Daoy (cell line): ENCODE data around the gene KIF3B. TPM values are rescaled to one million over a fixed set of nuclear protein-coding genes. Genes with fewer than 3 reads are reported as not detected.
"Not testable (repeated sequence)": the region's sequence is repeated elsewhere in the genome, so short reads cannot be mapped to it uniquely, and the experiment has no call there.

Experiments
- DNase-seq: peaks from one replicate; pipeline ENCODE4 v3.0.0-alpha.2; 2015; ENCODE audit warnings: low read depth
- total RNA-seq: library from RNA; depleted of rRNA; stranded (reverse); fragments of >200 nt; shearing (Covaris generic); gene quantifications from 2 replicates; pipeline ENCODE4 v1.2.3, GENCODE V29; 2014

Gene KIF3B
- total RNA-seq, 1 experiment from 2014 or later: 13.8 TPM

DNA sequence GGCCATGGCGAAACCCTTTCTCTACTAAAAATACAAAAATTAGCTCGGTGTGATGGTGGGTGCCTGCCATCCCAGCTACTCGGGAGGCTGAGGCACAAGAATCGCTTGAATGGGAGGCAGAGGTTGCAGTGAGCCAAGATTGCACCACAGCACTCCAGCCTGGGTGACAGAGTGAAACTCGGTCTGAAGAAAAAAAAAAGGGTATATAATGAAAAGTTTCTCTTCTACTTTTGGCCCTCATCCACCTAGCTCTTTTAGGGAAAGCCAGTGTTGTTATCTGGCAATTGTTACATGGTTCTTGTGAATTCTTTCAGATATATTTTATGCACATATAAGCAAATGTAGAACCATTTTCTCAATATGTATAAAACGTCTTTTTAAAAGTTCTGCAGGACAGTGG, 19.0 kb downstream of the KIF3B start:
- DNase-seq: no peak

DNA sequence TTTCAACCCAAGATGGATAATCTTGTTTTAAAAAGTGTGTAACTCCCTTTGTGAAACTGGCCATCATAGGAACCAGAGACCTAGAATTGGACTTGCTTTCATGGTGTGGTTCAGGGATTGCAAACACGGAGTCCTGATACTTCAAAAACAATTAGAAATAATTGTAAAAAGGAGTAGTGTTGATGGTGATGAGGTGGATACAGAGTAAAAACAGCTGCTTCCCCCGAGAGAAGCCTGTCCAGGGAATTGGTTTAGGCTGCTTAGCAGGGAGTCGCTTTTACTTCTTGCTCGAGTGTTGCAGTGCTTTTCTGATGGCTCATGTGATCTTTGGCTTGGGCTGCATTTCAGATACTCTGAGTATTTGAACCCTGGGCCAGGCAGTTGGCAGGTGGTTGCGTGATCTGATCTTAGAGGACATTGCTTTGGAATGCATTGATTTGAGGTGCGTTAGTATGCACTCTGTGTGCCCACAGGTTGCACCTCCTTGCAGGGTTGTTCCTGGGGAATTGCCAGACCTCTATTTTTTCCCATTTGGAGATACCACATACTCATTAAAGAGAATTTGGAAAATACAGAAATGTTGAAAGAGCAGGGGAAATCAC, 19.5 kb downstream of the KIF3B start:
- no peak for DNase-seq

DNA sequence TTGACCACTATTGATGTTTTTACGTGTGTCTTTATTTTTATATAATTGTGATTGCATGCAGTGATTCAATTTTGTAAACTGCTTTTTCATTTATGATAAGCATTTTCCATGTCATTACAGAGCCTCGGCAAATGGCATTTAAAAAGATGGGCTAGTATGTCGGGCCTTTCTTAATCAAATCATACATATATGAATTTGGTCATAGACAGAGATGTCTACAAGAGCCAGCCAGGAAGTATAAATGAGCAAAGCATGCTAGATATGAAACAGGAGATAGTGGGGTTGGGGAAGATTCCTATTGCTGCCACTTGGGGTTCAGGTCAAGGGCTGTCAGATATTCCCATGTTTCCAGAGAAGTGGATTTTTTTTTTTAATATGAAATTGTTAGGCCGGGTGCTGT, 20.0 kb downstream of the KIF3B start:
- DNase-seq: no peak

DNA sequence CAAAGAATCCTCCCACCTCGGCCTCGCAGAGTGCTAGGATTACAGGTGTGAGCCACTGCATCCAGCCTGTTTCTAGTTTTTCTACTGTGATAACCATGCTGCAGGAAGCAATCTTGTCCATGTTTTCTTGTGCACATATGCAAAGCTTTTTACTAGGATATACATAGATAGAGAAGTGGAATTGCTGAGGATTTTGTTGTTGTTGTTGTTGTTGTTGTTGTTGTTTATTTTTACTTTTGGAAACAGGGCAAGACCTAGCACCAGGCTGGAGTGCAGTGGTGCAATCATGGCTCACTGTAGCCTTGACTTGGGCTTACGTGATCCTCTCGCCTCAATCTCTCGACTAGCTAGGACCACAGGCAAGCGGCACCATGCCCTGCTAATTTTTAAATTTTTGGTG, 23.2 kb downstream of the KIF3B start:
- no peak for DNase-seq

DNA sequence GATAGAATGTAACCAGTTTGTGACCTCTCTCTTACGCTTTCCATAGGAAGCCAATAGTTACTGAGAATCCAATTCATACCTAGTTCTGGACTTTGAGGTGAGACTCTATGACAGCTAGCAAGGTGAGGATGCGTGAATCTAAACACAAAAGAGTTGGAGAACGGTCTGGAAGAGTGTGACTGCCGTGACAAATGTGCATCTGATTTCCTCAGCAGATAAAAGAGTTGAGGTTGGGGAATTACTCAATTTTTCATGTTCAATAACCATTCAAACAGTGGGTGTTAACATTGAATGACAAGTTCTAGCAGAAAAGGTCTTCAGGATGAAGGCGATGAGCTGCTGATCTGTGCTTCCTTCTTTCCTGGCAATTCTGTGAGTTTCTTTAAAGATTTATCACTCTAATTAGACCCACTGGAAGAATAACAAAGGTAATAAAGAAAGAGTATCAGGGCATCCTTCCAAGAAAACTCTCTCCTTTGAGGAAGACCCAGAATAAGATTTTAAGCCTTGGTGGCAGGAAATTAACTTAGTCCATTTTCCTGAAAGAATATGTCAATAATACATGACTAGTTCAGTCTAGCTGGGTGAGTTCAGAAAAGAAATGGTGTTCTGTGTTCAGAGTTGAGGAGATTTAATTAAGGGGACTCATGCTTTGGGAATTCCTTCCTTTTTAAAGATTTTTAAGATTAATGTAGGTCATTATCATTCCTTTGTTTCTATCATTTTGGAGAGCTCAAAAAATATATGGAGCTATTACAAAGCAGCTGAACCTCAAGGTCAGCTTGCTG, 24.5 kb downstream of the KIF3B start:
- no peak for DNase-seq

DNA sequence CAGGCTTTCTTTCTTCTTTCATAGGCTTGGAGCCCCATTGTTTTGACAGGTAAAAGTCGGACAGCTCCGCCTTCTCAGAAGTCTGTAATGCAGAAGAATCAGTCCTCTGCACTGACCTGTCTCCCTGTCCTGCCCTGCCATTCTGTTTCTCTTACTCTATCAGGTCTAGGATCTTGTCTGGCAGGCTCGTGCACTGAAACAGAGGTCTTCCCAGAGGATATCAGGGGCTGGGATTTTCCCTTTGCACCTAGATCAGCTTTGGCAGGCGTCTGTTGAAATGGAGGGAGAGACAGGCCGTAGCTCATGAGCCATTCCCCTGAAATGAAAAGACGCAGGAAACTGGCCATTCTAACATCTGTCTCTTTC, 25.0 kb downstream of the KIF3B start:
- DNase-seq: no peak

DNA sequence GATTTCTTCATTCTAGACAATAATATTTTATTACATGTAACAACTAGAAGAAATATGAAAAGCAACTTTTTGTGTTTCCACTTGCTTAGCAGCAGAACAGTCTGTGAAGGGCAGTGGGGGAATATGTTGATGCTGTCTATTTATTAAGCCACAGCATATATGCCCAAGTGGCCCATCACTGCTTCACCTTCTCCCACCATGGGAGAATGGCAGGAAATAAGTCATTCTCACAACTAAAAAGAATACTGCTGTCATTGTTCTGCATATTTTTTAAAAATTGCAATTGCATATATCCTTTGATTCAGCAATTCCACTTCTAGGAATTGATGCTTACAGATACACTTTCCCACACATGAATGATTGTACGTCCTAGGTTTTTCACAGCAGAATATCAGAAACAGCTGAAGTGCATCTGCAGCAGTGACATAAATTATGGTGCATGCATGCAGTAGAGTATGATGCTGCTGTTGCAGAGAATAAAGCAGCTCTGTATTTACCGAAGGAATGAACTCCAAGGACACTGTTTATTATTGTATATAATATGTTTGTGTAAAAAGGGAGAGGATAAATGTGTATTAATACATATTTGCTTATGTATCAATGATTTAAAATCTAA, 26.8 kb downstream of the KIF3B start:
- no peak for DNase-seq

DNA sequence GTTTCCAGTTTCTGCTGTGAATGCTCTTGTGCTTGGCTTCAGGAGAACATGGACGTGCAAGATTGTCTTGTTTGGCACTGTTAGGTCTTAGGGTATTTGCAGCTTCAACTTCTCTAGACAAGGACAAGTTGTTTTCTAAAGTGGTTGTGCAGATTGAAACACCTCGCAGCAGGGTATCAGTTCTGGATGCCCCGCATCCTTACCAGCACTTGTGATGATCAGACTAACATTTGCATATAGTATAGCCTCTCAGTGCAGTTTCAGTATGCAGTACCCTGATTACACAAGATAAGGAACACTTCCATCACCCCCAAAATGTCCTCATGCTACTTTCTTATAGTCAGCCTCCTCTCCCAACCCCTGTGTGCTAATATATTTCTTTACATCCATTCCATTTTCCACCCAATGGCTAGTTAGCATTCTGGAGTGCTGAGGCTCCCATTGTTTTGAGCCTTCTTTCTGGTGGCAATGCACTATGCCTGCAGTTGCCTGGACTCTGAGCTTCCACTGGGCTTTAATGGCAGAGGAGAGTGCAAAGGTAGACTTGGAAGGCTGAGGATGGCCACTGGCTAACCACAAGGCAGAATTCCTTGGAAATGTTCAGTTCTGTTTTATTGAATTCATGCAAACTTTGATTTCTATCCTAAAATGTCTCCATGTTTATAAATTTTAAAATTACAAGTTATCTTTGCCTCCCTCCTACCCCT, 35.4 kb downstream of the KIF3B start:
- no peak for DNase-seq

DNA sequence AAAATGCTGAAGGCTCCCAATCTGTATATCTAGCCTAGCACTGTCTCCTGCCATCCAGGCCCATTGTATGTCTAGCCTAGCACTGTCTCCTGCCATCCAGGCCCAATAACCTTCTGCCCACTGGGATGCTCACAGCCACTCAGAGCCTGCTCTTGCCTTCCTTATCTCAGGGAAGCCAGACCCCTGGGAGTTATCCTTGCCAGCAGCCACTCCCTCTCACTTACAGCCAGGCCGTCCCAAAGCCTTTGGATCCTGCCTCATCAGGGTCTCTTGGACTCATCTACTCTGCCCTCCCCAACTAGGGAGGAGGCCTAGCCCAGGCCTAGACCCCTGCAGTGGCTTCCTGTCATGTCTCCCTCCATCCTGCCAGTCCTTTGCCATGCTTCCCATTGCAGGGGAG, 37.3 kb downstream of the KIF3B start:
- no peak for DNase-seq

DNA sequence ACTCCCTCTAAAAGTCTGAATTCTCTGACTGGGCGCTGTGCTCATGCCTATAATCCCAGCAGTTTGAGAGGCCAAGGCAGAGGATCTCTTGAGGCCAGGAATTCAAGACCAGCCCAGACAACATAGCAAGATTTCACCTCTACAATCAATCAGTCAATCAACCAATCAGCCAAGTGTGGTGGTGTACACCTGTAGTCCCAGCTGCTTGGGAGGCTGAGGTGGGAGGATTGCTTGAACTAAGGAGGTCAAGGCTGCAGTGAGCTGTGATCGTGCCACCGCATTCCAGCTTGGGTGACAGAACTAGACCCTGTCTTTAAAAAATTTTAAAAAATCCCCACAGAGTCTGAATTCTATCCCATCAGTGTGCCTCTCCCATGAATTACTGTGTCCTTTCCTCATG, 37.9 kb downstream of the KIF3B start:
- no peak for DNase-seq

DNA sequence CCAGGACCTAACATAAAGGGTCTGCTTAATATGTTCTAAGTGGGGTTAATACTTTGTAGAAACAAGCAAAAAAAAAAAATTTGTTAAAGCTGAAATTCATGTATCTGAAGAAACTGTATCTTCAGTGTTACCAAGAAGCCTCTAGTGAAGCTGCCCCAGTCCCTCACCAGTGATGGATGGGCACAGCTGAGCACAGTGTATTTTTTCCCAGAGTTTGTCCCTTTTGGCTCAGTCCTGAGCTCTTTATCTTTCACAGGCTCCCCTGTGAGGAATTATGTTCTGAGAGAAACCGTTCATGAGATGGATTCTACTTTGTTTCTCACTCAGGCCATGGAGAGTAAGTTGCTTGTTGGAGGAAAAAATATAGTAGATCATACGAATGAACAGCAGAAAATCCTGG, 38.4 kb downstream of the KIF3B start:
- no peak for DNase-seq

DNA sequence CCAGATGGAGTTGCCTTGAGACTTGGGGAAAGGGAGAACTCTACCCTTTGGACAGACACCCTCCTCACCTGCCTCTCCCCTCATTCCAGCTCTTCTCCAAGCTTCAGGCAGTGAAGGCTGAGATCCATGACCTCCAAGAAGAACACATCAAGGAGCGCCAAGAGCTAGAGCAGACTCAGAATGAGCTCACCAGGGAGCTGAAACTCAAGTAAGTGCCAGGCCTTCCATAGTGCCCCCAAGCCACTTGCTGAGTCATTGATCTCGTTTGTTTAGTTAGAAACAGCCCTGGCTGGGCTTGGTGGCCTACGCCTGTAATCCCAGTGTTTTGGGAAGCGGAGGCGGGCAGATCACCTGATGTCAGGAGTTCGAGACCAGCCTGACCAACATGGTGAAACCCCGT, 39.2 kb downstream of the KIF3B start:
- DNase-seq: peak; percentile 26

DNA sequence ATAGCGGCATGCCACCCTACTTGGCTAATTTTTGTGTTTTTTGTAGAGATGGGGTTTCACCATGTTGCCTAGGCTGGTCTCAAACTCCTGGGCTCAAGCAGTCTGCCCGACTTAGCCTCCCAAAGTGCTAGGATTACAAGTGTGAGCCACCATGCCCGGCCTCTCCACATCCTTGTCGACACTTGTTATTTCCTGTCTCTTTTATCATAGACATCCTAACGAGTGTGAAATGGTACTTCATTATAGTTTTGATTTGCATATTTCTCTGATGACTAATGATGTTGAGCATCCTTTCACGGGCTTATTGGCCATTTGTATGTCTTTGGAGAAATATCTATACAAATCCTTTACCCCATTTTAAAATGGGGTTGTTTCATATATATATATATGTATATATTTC, 41.6 kb downstream of the KIF3B start:
- DNase-seq: no peak

DNA sequence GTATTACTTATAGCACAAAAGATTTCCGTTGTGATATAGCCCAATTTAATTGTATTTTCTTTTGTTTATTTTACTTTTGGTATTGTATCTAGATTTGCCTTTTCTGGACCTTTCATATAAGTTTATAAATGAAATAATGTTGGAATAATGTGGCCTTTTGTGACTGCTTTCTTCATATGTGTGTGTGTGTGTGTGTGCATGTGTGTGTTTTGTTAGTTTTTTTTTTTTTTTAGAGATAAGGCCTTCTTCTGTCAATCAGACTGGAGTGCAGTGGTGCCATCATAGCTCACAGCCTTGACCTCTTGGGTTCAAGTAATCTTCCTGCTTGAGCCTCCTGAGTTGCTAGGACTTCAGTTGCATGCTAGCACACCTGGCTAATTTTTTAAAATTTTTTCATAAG, 42.9 kb downstream of the KIF3B start:
- no peak for DNase-seq

DNA sequence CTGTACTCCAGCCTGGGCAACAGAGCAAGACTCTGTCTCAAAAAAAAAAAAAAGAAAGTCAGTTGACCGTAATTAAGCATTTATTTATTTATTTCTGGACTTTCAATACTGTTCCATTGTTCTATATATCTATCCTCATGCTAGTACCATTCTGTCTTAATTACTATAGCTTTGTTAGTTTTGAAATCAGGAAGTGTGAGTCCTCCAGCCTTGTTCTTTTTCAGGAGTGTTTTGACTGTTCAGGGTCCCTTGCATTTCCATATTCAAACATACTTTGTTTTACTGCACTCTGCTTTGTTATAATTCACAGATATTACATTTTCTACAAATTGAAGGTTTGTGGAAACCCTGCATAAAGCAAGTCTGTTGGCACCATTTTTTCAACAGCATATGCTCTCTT, 43.9 kb downstream of the KIF3B start:
- no peak for DNase-seq

DNA sequence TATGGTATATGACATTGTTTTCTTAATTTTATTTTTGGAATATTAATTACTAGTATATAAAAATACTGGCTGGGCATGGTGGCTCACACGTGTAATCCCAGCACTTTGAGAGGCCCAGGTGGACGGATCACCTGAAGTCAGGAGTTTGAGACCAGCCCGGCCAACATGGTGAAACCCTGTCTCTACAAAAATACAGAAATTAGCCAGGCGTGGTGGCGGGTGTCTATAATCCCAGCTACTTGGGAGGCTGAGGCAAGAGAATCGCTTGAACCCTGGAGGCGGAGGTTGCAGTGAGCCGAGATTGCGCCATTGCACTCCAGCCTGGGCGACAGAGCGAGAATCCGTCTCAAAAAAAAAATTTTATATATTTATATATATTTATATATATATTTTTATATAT, 44.8 kb downstream of the KIF3B start:
- DNase-seq: not testable (repeated sequence)

DNA sequence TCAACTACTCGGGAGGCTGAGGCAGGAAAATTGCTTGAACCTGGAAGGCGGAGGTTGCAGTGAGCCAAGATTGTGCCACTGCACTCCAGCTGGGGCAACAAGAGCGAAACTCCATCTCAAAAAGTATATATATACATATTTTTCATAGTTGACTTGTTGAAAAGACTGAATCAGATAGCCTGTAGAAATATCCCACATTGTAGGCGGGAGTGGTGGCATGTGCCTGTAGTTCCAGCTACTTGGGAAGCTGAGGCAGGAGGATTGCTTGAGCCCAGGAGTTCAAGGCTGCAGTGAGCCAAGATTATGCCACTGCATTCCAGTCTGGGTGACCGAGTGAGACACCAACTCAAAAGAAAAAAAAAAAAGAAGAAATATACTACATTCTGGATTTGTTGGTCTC, 46.3 kb downstream of the KIF3B start:
- not testable (repeated sequence) for DNase-seq

DNA sequence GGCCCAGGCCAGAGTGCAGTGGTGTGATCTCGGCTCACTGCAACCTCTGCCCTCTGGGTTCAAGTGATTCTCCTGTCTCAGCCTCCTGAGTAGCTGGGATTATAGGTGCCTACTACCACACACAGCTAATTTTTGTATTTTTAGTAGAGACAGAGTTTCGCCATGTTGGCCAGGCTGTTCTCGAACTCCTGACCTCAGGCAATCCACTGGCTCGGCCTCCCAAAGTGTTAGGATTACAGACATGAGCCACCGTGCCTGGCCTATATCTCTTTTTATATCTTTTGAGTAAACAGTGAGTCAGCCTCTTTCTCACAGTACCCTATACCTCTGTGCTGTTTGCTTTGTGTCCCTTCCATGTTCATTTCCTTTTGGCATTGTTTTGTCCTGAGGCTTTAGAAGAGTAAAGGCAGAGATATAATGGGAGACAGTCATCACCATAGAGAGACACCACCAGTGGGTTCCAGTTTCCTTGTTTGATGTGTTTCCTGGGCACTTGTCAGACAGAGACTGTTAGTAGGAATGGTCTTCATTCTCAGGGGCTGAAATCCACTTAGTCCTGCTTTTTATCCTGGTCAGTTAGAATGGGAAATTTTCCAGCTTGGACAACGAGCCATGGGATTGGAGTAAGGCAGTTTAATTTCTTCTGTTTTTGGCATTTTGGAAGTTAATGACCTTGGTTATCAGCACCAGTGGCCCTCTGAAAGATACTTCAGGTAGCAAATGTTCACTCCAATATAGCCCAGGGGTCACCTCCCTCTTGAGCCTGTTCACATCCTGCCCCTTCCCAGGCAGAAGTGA, 48.5 kb downstream of the KIF3B start:
- DNase-seq: peak; percentile 83

DNA sequence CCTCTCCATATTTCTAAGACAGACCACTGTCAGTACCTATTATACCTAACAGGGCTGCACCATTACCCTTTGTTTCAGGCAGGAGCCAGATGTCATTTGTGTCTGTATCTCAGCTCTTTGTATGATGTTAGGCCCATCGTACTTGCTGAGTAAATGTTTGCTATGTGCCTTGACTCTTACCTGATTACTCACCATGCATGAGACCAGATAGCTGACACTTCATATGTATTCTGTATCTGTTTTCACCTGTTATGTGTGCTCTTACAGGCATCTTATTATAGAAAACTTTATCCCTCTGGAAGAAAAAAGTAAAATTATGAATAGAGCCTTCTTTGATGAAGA, 49.0 kb downstream of the KIF3B start:
- peak; percentile 41 for DNase-seq

DNA sequence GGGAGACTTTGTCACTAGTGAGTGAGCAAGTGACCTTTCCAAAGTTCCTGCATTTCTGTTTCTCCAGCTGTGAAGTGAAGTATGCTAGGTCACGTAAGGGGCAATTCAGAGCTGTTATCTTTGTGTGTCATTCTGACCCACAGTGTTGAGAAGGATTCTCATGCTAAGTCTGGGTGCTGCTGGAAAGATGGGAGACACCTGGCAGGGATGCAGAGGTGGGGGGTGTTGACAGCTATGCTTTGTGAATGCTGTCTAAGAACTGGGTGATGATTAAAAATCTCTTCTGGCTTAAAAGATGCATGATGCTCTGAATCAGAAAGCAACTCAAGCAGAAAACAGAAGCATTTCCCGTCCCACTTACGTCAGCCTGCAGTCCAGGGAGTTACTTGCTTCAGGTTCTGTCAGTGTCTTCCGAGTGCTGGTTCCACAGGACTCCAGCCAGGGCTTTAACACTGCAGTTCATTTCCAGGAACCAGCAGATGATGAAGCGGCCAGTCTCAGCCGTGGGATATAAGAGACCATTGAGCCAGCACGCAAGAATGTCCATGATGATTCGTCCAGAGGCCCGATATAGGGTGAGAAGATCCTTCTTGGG, 49.7 kb downstream of the KIF3B start:
- peak; percentile 78 for DNase-seq

DNA sequence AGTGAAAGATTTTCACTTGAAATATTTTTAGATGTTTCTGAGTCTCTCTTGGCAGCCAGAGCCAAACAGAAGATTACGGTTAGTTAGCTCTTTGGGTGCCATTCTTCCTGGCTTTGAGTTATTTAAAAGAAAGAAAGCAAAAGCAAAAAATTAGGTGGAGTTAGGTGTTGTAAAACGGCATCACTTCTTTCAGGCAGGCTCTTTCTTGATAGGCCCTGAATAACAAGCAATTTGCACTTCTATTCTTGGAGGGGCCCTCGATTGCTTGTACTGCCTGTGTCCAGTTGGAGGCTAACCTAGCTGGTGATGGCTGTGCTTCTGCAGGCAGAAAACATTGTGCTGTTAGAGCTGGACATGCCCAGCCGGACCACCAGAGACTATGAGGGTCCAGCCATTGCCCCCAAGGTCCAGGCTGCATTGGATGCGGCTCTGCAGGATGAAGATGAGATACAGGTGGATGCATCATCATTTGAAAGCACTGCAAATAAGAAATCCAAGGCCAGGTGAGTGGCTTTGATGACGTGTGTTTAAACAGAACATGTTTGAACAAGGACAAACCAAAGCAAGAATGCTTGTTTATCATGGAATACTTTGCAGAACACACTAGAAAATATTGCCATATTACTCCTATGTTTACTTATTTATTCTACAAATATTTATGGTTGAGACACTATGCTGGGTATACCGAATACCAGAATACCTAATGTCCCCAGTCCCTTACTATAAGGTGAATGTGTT, 52.5 kb downstream of the KIF3B start:
- no peak for DNase-seq
